HepG2 (cell line): ENCODE results near the gene SEMA6B. TPM values are rescaled to one million over a fixed set of nuclear protein-coding genes. Genes with fewer than 3 reads are reported as not detected.

Experiments used
- ASH2L ChIP-seq: fragments of 300-600, 200-600 bp; sonication (generic); IDR thresholded peaks from 2 replicates; pipeline ENCODE4 v1.7.0; 2017; ENCODE audit warnings: low read depth, mild to moderate bottlenecking, moderate library complexity, mixed read lengths, low read length; ENCODE audit not compliant: insufficient read length
- FOXJ3 ChIP-seq: sonication (generic); formaldehyde crosslinking; IDR thresholded peaks from 2 replicates; pipeline ENCODE4 v1.4.0; 2020; ENCODE audit warnings: missing genetic modification reagents, mild to moderate bottlenecking, borderline replicate concordance
- HOXA7 ChIP-seq: sonication (generic); formaldehyde crosslinking; IDR thresholded peaks from 2 replicates; pipeline ENCODE4 v1.8.1; 2022; ENCODE audit warnings: mild to moderate bottlenecking, missing genetic modification reagents, moderate library complexity
- KDM5B ChIP-seq: sonication (generic); formaldehyde crosslinking; IDR thresholded peaks from 2 replicates; pipeline ENCODE4 v1.4.0; 2020; ENCODE audit warnings: missing genetic modification reagents, mild to moderate bottlenecking, borderline replicate concordance
- MEIS2 ChIP-seq: sonication (generic); formaldehyde crosslinking; IDR thresholded peaks from 2 replicates; pipeline ENCODE4 v1.9.0; 2021; ENCODE audit warnings: mild to moderate bottlenecking, missing genetic modification reagents
- NR2F2 ChIP-seq: IDR thresholded peaks from 2 replicates; pipeline ENCODE4 v1.6.1; 2012; ENCODE audit warnings: low read depth, inconsistent platforms, borderline replicate concordance
- SIN3B ChIP-seq: fragments of 150-350 bp; IDR thresholded peaks from 2 replicates; pipeline ENCODE4 v1.6.1; 2014; ENCODE audit warnings: low read length
- ZBTB8A ChIP-seq: sonication (generic); formaldehyde crosslinking; IDR thresholded peaks from 2 replicates; pipeline ENCODE4 v1.4.0; 2020; ENCODE audit warnings: mild to moderate bottlenecking, low read depth, missing genetic modification reagents, borderline replicate concordance
- ZNF598 ChIP-seq: sonication (generic); formaldehyde crosslinking; IDR thresholded peaks from 2 replicates; pipeline ENCODE4 v1.5.1; 2020; ENCODE audit warnings: mild to moderate bottlenecking, missing genetic modification reagents, borderline replicate concordance
- polyA plus RNA-seq, 8 experiments: library from polyadenylated mRNA; depleted of rRNA in 3 of 8; stranded (reverse) in 7 of 8; unstranded in 1 of 8; fragments of >200 nt; fragmentation: Illumina TruSeq in 4 of 8; extraction: Trizol in 4 of 8; gene quantifications; 2 replicates each; pipeline versions ENCODE4 v1.2.1 to v1.2.3, GENCODE V29; 2011 to 2016; ENCODE audit warnings: low read depth in 4 of 8, missing spikeins in 1 of 8, mixed read lengths in 1 of 8; ENCODE audit not compliant: insufficient read depth in 1 of 8
- total RNA-seq, 5 experiments: library from RNA; depleted of rRNA; stranded (reverse); fragments of >200 nt; fragmentation: Illumina TruSeq; extraction: Trizol; gene quantifications; 2 replicates each; pipeline ENCODE4 v1.2.3, GENCODE V29; 2016; ENCODE audit warnings: low read depth in 1 of 5
- TF ChIP-seq, protein P1 (sequence below): sonication (generic); formaldehyde crosslinking; IDR thresholded peaks from 2 replicates; pipeline ENCODE4 v1.5.1; 2020; ENCODE audit warnings: mild to moderate bottlenecking, missing genetic modification reagents
- TF ChIP-seq, protein P2 (sequence below): sonication (generic); formaldehyde crosslinking; IDR thresholded peaks from 2 replicates; pipeline ENCODE4 v1.4.0; 2020; ENCODE audit warnings: missing genetic modification reagents, mild to moderate bottlenecking, borderline replicate concordance
- TF ChIP-seq, protein P3 (sequence below): sonication (generic); formaldehyde crosslinking; IDR thresholded peaks from 2 replicates; pipeline ENCODE4 v1.5.1; 2020; ENCODE audit warnings: mild to moderate bottlenecking, missing genetic modification reagents, borderline replicate concordance
- TF ChIP-seq, protein P4 (sequence below): sonication (generic); formaldehyde crosslinking; IDR thresholded peaks from 2 replicates; pipeline ENCODE4 v1.5.0; 2020; ENCODE audit warnings: missing genetic modification reagents
- TF ChIP-seq, protein P5 (sequence below): sonication (generic); formaldehyde crosslinking; IDR thresholded peaks from 2 replicates; pipeline ENCODE4 v1.5.1; 2020; ENCODE audit warnings: missing genetic modification reagents, mild to moderate bottlenecking, borderline replicate concordance

Gene SEMA6B
- total and polyA plus RNA-seq, 2 of the 13 experiments (the other 11 are each of a cell fraction or from before 2014, with no cell fraction given) = 45.5 to 67.1 TPM

- TF ChIP-seq, protein P1, sequence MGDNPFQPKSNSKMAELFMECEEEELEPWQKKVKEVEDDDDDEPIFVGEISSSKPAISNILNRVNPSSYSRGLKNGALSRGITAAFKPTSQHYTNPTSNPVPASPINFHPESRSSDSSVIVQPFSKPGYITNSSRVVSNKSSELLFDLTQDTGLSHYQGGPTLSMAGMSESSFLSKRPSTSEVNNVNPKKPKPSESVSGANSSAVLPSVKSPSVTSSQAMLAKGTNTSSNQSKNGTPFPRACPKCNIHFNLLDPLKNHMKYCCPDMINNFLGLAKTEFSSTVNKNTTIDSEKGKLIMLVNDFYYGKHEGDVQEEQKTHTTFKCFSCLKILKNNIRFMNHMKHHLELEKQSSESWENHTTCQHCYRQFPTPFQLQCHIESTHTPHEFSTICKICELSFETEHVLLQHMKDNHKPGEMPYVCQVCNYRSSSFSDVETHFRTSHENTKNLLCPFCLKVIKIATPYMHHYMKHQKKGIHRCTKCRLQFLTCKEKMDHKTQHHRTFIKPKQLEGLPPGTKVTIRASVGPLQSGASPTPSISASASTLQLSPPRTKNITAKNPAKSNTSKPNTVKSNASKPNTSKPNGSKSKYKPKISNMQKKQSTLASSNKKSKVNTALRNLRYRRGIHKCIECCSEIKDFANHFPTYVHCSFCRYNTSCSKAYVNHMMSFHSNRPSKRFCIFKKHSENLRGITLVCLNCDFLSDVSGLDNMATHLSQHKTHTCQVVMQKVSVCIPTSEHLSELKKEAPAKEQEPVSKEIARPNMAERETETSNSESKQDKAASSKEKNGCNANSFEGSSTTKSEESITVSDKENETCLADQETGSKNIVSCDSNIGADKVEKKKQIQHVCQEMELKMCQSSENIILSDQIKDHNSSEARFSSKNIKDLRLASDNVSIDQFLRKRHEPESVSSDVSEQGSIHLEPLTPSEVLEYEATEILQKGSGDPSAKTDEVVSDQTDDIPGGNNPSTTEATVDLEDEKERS (CRISPR knock-in tag) = no peak
- TF ChIP-seq KDM5B (CRISPR knock-in tag) (peak; percentile 82), ZBTB8A (no peak), FOXJ3 (CRISPR knock-in tag) (peak; percentile 45; the same call in 1 of the 2 replicates), NR2F2 (peak; percentile 92), SIN3B (no peak), HOXA7 (CRISPR knock-in tag) (no peak), ASH2L (no peak), MEIS2 (CRISPR knock-in tag) (peak; percentile 90), ZNF598 (CRISPR knock-in tag) (no peak)
- TF ChIP-seq, protein P2, sequence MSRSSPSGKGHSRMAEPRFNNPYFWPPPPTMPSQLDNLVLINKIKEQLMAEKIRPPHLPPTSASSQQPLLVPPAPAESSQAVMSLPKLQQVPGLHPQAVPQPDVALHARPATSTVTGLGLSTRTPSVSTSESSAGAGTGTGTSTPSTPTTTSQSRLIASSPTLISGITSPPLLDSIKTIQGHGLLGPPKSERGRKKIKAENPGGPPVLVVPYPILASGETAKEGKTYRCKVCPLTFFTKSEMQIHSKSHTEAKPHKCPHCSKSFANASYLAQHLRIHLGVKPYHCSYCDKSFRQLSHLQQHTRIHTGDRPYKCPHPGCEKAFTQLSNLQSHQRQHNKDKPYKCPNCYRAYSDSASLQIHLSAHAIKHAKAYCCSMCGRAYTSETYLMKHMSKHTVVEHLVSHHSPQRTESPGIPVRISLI = peak; percentile 63; the same call in 1 of the 2 replicates
- TF ChIP-seq, protein P3, sequence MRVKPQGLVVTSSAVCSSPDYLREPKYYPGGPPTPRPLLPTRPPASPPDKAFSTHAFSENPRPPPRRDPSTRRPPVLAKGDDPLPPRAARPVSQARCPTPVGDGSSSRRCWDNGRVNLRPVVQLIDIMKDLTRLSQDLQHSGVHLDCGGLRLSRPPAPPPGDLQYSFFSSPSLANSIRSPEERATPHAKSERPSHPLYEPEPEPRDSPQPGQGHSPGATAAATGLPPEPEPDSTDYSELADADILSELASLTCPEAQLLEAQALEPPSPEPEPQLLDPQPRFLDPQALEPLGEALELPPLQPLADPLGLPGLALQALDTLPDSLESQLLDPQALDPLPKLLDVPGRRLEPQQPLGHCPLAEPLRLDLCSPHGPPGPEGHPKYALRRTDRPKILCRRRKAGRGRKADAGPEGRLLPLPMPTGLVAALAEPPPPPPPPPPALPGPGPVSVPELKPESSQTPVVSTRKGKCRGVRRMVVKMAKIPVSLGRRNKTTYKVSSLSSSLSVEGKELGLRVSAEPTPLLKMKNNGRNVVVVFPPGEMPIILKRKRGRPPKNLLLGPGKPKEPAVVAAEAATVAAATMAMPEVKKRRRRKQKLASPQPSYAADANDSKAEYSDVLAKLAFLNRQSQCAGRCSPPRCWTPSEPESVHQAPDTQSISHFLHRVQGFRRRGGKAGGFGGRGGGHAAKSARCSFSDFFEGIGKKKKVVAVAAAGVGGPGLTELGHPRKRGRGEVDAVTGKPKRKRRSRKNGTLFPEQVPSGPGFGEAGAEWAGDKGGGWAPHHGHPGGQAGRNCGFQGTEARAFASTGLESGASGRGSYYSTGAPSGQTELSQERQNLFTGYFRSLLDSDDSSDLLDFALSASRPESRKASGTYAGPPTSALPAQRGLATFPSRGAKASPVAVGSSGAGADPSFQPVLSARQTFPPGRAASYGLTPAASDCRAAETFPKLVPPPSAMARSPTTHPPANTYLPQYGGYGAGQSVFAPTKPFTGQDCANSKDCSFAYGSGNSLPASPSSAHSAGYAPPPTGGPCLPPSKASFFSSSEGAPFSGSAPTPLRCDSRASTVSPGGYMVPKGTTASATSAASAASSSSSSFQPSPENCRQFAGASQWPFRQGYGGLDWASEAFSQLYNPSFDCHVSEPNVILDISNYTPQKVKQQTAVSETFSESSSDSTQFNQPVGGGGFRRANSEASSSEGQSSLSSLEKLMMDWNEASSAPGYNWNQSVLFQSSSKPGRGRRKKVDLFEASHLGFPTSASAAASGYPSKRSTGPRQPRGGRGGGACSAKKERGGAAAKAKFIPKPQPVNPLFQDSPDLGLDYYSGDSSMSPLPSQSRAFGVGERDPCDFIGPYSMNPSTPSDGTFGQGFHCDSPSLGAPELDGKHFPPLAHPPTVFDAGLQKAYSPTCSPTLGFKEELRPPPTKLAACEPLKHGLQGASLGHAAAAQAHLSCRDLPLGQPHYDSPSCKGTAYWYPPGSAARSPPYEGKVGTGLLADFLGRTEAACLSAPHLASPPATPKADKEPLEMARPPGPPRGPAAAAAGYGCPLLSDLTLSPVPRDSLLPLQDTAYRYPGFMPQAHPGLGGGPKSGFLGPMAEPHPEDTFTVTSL (CRISPR knock-in tag) = 0 out of 2 replicates have a peak, but pooled peaks have one; percentile 43
- TF ChIP-seq, protein P4, sequence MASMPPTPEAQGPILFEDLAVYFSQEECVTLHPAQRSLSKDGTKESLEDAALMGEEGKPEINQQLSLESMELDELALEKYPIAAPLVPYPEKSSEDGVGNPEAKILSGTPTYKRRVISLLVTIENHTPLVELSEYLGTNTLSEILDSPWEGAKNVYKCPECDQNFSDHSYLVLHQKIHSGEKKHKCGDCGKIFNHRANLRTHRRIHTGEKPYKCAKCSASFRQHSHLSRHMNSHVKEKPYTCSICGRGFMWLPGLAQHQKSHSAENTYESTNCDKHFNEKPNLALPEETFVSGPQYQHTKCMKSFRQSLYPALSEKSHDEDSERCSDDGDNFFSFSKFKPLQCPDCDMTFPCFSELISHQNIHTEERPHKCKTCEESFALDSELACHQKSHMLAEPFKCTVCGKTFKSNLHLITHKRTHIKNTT (CRISPR knock-in tag) = no peak
- TF ChIP-seq, protein P5, sequence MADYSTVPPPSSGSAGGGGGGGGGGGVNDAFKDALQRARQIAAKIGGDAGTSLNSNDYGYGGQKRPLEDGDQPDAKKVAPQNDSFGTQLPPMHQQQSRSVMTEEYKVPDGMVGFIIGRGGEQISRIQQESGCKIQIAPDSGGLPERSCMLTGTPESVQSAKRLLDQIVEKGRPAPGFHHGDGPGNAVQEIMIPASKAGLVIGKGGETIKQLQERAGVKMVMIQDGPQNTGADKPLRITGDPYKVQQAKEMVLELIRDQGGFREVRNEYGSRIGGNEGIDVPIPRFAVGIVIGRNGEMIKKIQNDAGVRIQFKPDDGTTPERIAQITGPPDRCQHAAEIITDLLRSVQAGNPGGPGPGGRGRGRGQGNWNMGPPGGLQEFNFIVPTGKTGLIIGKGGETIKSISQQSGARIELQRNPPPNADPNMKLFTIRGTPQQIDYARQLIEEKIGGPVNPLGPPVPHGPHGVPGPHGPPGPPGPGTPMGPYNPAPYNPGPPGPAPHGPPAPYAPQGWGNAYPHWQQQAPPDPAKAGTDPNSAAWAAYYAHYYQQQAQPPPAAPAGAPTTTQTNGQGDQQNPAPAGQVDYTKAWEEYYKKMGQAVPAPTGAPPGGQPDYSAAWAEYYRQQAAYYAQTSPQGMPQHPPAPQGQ = no peak
Measured at GRCh38 chr19:4583961-4584669, 24.6 kb upstream of the SEMA6B start (continued).
